Peyer's patch (tissue), 4 donors: ENCODE data around the gene DCST2. TPM values are rescaled to one million over a fixed set of nuclear protein-coding genes. Genes with fewer than 3 reads are reported as not detected.

ENCODE experiments used
- DNase-seq, 3 donors: peaks; one replicate each; pipeline ENCODE4 v3.0.0-alpha.2; 2017 to 2019
- H3K27ac ChIP-seq, 4 donors: fragments of 200-600 bp; sonication (generic); one replicate each; pipeline ENCODE4 v1.5.1; 2016 to 2019
- H3K27me3 ChIP-seq, 2 donors: fragments of 200-600 bp; sonication (generic); one replicate each; pipeline ENCODE4 v1.5.1; 2019
- H3K36me3 ChIP-seq, 3 donors: fragments of 200-600 bp; sonication (generic); one replicate each; pipeline ENCODE4 v1.5.1; 2016 to 2019
- H3K4me1 ChIP-seq, 4 donors: fragments of 200-600 bp; sonication (generic); one replicate each; pipeline ENCODE4 v1.5.1; 2016 to 2019
- H3K4me3 ChIP-seq, 4 donors: fragments of 200-600 bp; sonication (generic); 1 replicate in 3 of 4; 2 replicates in 1 of 4; pipeline ENCODE4 v1.5.1; 2016 to 2019; ENCODE audit warnings: mild to moderate bottlenecking in 1 of 4
- H3K9me3 ChIP-seq, 4 donors: fragments of 200-600 bp; sonication (generic); one replicate each; pipeline ENCODE4 v1.5.1; 2016 to 2019; ENCODE audit warnings: mild to moderate bottlenecking in 1 of 4
- CTCF ChIP-seq, 6 experiments: fragments of 450-650 bp in 4 of 6; fragments of 200-600 bp in 2 of 6; sonication (generic) in 1 of 6; IDR thresholded peaks; one replicate each; pipeline ENCODE4 v1.5.1; 2017 to 2019; ENCODE audit warnings: antibody characterized with exemption in 6 of 6, mild to moderate bottlenecking in 3 of 6, moderate library complexity in 1 of 6
- POLR2A ChIP-seq, 2 donors: fragments of 450-650 bp; IDR thresholded peaks; one replicate each; pipeline ENCODE4 v1.5.1; 2017; ENCODE audit warnings: antibody characterized with exemption in 2 of 2, mild to moderate bottlenecking in 2 of 2, moderate library complexity in 2 of 2
- total RNA-seq, 4 donors: library from RNA; depleted of rRNA; stranded (reverse); fragments of >200 nt; gene quantifications; one replicate each; pipeline ENCODE4 v1.1.0, GENCODE V29; 2016

The DCST2 gene
- total RNA-seq, result 10 to 100 TPM in 1 of 4 donors, 1 to 10 TPM in 3; 1.7 to 12.5 (median 5.3) TPM

GRCh38 chr1:155033524-155033923, at the start of gene DCST2, which contains the start of gene DCST1:
Gene DCST2, minus strand, starts transcription at chr1:155033781. Its CDS starts 80 bp downstream, at chr1:155033701.
Gene DCST1, plus strand, starts transcription at chr1:155033824. Its CDS starts 213 bp downstream, at chr1:155034037.
- H3K9me3 ChIP-seq, result no peaks in the 10 kb centered on the region
- peaks cover 0 to 9% (median 3%) of the 10 kb centered on the region in 4 donors for H3K4me1 ChIP-seq
- no peak within 1 kb of the TSS for H3K27ac ChIP-seq
- TF ChIP-seq CTCF (IDR thresholded peaks at IDR 0.05) (no peak), POLR2A (IDR thresholded peaks at IDR 0.05) (no peak)
- no peak for DNase-seq
- H3K27me3 ChIP-seq, result no peaks in the 10 kb centered on the region
- no peak within 1 kb of the TSS for H3K4me3 ChIP-seq
- H3K36me3 ChIP-seq, result no peaks in the 10 kb centered on the region

- Histone ChIP-seq H3K9me3 (no peaks in the 10 kb centered on the region), H3K4me3 (peak overlapping the region in 1 of 4 donors; percentile 37), H3K27me3 (peaks cover 0 to 47% of the 10 kb centered on the region in 2 donors), H3K4me1 (peaks cover 23 to 77% (median 51%) of the 10 kb centered on the region in 4 donors), H3K27ac (peak overlapping the region in 3 of 4 donors; percentile 8 to 34 (median 13)), H3K36me3 (no peaks in the 10 kb centered on the region)
- TF ChIP-seq POLR2A (IDR thresholded peaks at IDR 0.05) (no peak), CTCF (IDR thresholded peaks at IDR 0.05) (no peak)
- DNase-seq, result peak in 1 of 3 donors; percentile 72
Measured at GRCh38 chr1:155083052-155083541, 49.5 kb upstream of the DCST2 start.

GRCh38 chr1:155082301-155083051, 48.9 kb upstream of the DCST2 start:
- Histone ChIP-seq H3K27ac (peak overlapping the region in 1 of 4 donors; percentile 34), H3K4me3 (peak overlapping the region in 3 of 4 donors; percentile 25 to 39 (median 37)), H3K36me3 (no peaks in the 10 kb centered on the region), H3K27me3 (peaks cover 0 to 47% of the 10 kb centered on the region in 2 donors), H3K4me1 (peaks cover 23 to 77% (median 51%) of the 10 kb centered on the region in 4 donors), H3K9me3 (no peaks in the 10 kb centered on the region)
- peak in 1 of 3 donors; percentile 59 for DNase-seq
- TF ChIP-seq POLR2A (IDR thresholded peaks at IDR 0.05) (no peak), CTCF (IDR thresholded peaks at IDR 0.05) (no peak)

GRCh38 chr1:155081472-155082300, 48.1 kb upstream of the DCST2 start:
- DNase-seq, result peak in 1 of 3 donors; percentile 69
- H3K4me1 ChIP-seq, result peaks cover 23 to 77% (median 51%) of the 10 kb centered on the region in 4 donors

More at GRCh38 chr1:155081472-155082300, 48.1 kb upstream of the DCST2 start:
- H3K36me3 ChIP-seq, result no peaks in the 10 kb centered on the region
- peak overlapping the region in 3 of 4 donors; percentile 25 to 64 (median 39) for H3K4me3 ChIP-seq
- H3K27ac ChIP-seq, result no peak overlapping the region
- peaks cover 0 to 47% of the 10 kb centered on the region in 2 donors for H3K27me3 ChIP-seq
- TF ChIP-seq CTCF (IDR thresholded peaks at IDR 0.05) (no peak), POLR2A (IDR thresholded peaks at IDR 0.05) (no peak)
- H3K9me3 ChIP-seq, result no peaks in the 10 kb centered on the region
